ENCODE measurements around the gene SRPK2.

The SRPK2 gene

GRCh38 chr7:105101864-105102263, 286.9 kb downstream of the SRPK2 start:
- DNase-seq (ENCODE audit: low read depth in 2 of 2) = no peak

GRCh38 chr7:105098863-105099515, 289.7 kb downstream of the SRPK2 start:
- no peak for DNase-seq (ENCODE audit: low read depth in 2 of 2)

DNA sequence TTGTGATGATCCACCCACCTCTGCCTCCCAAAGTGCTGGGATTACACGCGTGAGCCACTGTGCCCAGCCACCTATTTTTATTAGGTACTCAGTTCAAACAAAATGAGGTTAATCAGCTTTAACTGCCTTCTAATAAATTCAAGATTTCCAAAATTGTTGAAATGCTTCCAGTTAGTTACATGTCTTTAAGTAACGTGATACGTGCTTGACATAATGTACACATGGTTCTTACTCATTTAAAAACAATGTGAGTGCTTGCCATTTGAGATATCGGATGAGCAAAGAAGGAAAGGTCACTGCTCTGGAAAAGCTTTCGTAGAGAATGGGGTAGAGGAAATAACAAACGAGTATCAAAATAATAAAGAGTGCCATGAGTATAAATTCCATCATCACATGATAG, 291.1 kb downstream of the SRPK2 start:
- DNase-seq (ENCODE audit: low read depth in 2 of 2) = no peak

- DNase-seq (ENCODE audit: low read depth in 2 of 2) = no peak
These were observed 292.4 kb downstream of the SRPK2 start for GRCh38 chr7:105096306-105096705.

DNA sequence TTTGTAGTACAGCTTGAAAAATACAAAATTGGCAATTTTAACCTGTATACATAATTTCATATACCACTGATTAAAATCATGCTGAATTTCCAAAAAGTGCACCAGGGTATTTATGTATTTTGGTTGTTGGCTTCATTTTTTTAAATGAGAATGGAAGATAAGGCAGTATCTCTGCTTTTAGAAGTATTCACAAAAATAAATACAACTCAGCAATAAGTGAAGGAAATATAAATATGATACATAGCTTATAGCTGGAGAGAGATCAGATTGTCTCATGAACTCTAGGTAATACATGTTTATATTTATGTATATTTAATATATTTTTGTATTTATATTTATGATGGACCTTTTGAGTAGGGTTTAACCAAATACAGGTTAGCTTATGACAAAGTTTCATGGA, 293.8 kb downstream of the SRPK2 start:
- DNase-seq (ENCODE audit: low read depth in 2 of 2) = no peak

DNA sequence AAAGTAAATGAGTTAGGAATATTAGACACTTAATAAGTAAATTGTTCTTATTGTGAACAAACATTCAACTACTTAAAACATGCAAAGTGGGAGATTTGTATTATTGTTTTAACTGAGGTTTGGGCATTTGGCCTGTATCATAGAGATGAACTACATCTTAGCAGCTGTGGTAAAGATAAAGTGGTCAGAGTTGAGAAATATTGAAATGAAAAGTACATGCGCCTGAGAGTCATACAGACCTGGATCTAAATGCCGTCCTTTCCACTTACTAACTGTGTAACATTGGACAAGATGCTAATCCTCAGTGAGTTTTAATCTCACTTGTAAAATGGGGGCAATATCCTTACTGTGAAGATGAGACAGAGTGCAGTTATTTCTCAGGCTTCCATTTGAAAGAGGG, 300.3 kb downstream of the SRPK2 start:
- DNase-seq (ENCODE audit: low read depth in 2 of 2) = no peak

DNA sequence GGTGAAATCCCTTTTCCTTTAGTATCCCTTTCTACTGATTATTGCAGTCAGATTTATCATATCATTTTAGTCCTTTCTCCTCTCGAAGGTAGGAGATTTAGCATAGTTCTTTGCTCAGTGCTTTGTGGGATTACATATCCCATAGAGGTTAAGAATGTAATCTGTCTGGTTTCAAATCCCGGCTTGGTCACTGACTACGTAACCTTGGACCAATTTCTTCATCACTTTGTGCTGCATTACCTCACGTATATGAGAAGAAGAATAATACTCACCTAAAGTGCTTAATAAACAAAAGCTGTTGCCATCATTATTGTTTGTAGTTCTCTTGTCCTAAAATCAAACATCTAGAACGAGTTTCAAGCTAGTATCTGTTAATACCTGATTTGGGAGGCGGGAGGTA, 300.7 kb downstream of the SRPK2 start:
- no peak for DNase-seq (ENCODE audit: low read depth in 2 of 2)

DNA sequence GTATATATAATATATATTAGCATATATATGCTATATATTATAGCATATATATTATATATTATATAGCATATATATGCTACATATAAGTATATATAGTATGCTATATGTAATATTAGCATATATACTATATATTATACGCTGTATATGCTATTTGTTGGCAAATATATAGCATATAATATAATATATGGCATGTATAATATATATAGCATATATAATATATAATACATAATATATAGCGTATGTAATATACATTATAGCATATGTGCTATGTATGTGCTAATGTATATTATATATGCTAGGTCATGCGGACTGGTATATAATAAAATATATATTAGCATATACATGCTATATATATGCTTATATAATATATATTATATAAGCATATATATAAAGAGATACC, 301.9 kb downstream of the SRPK2 start:
- no peak for DNase-seq (ENCODE audit: low read depth in 2 of 2)

DNA sequence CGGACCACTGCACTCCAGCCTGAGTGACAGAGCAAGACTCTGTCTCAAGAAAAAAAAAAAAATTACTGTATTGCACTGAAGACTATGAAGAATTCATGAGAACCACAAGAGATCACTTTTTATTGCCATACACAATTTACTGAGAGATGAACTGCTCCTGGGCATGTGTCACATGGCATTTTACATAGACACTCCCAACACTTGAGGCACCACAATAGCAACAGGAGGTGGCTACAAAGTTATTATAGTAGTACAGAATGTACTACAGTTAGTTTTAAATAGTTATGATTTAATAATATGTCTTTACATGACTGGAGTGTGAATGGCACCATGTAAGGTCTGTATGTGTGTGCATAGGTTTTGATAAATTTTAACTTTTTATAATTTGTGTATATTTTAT, 304.1 kb downstream of the SRPK2 start:
- no peak for DNase-seq (ENCODE audit: low read depth in 2 of 2)

DNA sequence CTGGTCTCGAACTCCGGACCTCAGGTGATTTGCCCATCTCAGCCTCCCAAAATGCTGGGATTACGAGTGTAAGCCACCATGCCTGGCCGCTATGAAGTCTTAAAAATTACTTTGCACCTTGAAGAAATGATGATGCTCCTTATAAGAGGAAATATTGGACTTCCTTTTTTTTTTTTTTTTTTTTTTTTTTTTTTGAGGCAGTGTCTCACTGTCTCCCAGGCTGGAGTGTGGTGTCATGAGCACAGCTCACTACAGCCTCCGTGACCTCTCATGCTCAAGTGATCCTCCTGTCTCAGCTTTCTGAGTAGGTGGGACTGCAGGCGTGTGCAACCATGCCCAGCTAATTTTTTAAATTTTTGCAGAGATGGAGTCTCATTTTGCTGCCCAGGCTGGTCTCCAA, 309.4 kb downstream of the SRPK2 start:
- no peak for DNase-seq (ENCODE audit: low read depth in 2 of 2)

DNA sequence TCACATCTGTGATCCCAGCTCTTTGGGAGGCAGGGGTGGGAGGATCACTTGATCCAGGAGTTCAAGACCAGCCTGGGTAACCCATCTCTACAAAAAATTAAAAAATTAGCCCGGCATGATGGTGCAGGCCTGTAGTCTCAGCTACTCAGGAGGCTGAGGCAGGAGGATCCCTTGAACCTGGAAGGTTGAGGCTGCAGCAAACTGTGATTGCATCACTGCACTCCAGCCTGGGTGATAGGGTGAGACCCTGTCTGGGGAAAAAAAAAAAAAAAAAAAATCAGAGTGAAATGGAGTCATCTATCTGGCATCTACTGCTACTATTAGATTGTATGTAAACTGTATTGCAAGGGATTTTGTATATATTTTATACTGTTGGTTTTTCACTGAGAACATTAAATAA, 315.6 kb downstream of the SRPK2 start:
- DNase-seq (ENCODE audit: low read depth in 2 of 2) = no peak

GRCh38 chr7:105068886-105069285, 319.8 kb downstream of the SRPK2 start:
- no peak for DNase-seq (ENCODE audit: low read depth in 2 of 2)

GRCh38 chr7:105067691-105068090, 321.0 kb downstream of the SRPK2 start:
- DNase-seq (ENCODE audit: low read depth in 2 of 2) = no peak

Data from stimulated activated CD8-positive, alpha-beta memory T cell treated with anti-CD3 and anti-CD28 coated beads, Interleukin-7, amount 100 ng/mL, for 1 hour (primary cell).